GM19395 (cell line): ENCODE data around the gene KLC3.

Source experiments
- ATAC-seq: cut with Tn5 transposase; IDR thresholded peaks from one replicate; pipeline ENCODE4 v1.9.1; 2021; ENCODE audit warnings: mild to moderate bottlenecking, moderate library complexity; ENCODE audit not compliant: unreplicated experiment

Gene KLC3

GRCh38 chr19:45347570-45348366 is 7.2 kb downstream of the KLC3 start:
- no peak for ATAC-seq

- ATAC-seq = no peak
These were observed 8.0 kb downstream of the KLC3 start for GRCh38 chr19:45348367-45349125.

DNA sequence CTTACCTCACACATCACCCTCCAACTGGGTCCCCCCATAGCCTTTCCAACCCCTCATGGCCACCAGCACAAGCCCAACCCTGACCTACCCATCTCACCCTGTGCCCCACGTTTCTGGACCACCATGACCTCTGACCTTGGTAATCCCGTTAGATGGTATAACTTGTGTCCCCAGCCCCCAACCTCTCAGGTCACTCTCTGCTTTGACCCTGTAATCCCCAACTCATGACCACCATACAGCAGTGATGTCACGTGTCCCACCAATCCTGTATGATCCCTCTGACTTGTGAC is 8.5 kb downstream of the KLC3 start:
- no peak for ATAC-seq

GRCh38 chr19:45349430-45349941 is 8.9 kb downstream of the KLC3 start:
- ATAC-seq = no peak

DNA sequence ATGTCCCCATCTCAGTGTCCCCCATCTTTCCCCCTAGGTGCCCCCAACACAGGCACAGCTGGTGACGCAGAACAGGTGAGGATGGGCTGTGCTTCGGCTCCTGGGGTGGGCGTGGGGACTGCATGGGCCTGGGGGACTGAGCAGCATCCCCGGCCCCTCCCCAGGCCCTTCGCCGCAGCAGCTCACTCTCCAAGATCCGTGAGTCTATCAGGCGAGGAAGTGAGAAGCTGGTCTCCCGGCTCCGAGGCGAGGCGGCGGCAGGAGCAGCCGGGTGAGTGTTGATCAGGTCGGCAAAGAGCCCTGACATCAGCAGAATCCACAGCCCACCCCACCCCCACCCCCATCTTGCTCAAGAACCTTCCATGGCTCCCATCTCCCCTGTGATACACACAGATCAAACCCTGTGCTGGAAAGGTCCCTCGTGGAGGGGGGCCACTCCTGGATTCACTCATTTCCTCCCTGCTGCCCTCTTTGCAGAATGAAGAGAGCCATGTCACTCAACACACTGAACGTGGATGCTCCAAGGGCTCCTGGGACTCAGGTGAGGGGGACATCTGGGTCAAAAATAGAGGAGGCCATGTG is 10.0 kb downstream of the KLC3 start:
- no peak for ATAC-seq

DNA sequence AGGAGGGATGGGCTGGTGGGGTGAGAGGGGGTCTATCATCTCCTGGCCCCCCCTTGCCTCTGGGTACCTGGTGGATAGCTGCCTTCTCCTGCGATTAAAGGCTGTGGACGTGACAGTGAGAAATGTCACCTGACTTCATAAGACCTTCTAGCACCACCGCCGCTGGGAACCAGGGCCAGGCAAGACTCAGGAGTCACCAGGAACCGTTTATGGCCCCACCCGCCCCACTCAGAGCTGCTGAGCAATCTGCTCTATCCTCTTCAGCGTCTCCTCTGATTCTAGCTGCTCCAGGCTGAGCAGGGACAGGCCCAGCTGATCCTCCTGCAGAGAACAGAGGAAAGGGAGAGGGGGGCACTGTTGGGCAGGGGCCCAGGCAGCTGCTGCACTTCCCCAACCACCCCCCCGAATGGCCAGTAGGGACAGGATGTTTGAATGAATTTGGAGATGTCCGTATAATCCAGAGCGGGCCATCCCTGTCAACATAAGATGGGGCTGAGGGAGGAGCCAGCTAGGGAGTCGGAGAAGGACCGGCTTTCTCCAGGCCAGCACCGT is 10.9 kb downstream of the KLC3 start:
- no peak for ATAC-seq

- no peak for ATAC-seq
These were observed 11.5 kb downstream of the KLC3 start for GRCh38 chr19:45352062-45352461.

DNA sequence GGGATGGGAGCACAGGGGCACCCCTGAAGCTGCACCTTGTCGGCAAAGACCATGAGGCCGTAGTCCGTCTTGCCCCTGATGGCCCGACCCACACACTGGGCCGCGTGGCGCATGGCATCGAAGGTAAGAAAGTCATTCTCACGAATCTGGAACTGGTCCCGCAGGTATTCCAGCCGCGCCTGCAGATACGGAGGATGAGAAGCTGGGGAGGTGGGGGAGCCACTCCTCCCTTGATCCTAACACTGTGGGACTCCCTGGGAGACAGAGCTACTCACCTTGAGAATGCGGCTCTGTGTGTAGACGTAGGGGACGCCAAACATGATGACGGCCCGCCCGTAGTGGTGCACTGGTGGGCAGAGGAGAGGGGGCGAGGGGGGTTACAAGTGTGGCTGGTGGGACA is 11.9 kb downstream of the KLC3 start:
- no peak for ATAC-seq

GRCh38 chr19:45352914-45353796 is 12.6 kb downstream of the KLC3 start:
- no peak for ATAC-seq

- no peak for ATAC-seq
These were observed 13.8 kb downstream of the KLC3 start for GRCh38 chr19:45354241-45354842.

- no peak for ATAC-seq
These were observed 14.9 kb downstream of the KLC3 start for GRCh38 chr19:45355402-45355801.

- no peak for ATAC-seq
These were observed 15.4 kb downstream of the KLC3 start for GRCh38 chr19:45355910-45356309.

DNA sequence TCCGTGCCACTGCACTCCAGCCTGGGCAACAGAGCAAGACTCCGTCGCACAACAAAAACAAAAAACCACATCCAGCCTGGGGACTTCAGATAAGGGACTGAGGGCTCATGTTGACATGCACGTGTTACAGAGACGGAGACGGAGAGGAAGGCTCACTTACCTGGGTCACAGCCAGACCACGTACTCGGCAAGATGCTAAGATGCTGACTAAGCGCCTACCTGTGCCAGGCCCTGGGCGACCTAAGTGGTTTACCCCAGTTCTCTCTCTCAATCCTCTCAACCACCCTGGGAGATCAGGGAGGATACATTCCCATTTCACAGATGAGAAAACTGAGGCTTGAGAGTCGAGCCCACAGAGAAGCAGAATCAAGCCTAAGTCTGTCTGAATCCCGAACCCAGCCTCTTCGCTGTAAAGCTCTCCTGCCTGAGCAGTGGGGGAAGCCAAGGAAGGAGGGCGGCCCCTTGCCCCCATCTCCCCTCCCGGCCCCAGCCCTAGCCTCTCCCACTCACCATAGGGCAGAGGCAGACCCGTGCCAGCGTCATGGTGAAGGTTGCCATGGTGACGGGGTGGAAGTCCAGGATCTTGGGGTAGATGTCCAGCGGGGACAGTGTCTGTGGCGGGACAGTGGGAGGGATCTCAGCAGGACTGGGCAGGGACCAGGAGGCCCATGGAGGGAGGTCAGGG is 16.4 kb downstream of the KLC3 start:
- ATAC-seq = no peak

GRCh38 chr19:45357445-45357783 is 16.9 kb downstream of the KLC3 start:
- no peak for ATAC-seq

DNA sequence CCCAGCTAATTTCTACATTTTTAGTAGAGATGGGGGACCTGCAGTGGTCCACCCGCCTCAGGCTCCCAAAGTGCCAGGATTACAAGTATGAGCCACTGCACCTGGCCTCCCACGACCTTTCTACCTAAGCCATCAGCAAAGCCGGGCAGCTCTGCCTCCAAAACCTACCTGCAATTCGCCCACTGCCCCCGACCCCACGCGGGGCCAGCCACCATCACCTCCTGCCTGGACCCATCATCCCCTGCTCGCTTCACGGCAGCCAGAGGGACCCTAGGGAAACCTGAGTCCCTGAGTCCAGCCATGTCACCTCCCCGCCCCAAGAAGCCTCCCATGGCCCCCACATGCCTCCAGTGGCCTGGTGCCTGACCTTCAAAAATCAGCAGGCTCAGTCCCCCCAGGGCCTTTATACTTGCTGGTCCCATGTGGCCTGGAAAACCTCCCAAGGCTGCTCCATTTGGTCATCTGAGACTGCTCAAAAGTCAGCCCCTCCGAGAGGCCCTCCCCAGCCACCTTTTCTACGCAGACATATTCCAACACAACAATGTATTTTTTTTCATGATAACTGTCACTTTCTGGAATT is 17.8 kb downstream of the KLC3 start:
- no peak for ATAC-seq

GRCh38 chr19:45361608-45362007 is 21.1 kb downstream of the KLC3 start:
- no peak for ATAC-seq

DNA sequence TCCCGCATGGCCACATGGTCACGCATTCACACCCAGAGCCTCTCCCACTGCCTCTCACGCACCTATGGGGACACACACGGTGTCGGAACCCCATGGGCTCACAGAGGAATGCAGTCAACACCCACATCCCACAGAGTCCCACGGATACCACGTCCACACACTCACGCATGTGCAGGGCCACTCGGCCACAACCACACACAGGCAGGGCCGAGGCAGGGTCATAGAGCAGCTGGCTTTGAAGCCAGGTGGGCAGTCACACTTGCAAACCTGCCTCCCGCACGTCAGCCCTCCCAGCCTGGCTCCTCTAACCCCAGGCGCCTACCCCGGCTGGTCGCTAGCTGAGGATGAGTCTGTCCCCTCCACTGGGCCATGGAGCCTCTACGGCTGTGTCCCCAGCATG is 21.7 kb downstream of the KLC3 start:
- no peak for ATAC-seq

- ATAC-seq = no peak
These were observed 23.4 kb downstream of the KLC3 start for GRCh38 chr19:45363861-45364459.

- no peak for ATAC-seq
These were observed 24.1 kb downstream of the KLC3 start for GRCh38 chr19:45364696-45365095.
